HG03432 (cell line): ENCODE results near the gene OR14A16.
A peak's percentile ranks its signal among the peaks of the same experiment; 100 is the strongest.

Source experiments
- ATAC-seq: cut with Tn5 transposase; IDR thresholded peaks from one replicate; pipeline ENCODE4 v1.9.1; 2021; ENCODE audit warnings: mild to moderate bottlenecking, moderate library complexity; ENCODE audit not compliant: unreplicated experiment

OR14A16 gene

GRCh38 chr1:247824023-247824422 is at the start of gene OR14A16:
TSS of gene OR14A16 (minus strand) at chr1:247824119. CDS start at chr1:247815729, 8,390 bp downstream.
- no peak for ATAC-seq

GRCh38 chr1:247865416-247865815 is 41.5 kb upstream of the OR14A16 start:
- no peak for ATAC-seq

GRCh38 chr1:247864644-247865043 is 40.7 kb upstream of the OR14A16 start:
- ATAC-seq, result no peak

- no peak for ATAC-seq
Measured at GRCh38 chr1:247862756-247863155, 38.8 kb upstream of the OR14A16 start.

GRCh38 chr1:247857985-247858619 is 34.2 kb upstream of the OR14A16 start:
- ATAC-seq, result peak; percentile 4

GRCh38 chr1:247857069-247857984 is 33.4 kb upstream of the OR14A16 start, which contains the start of gene TRIM58:
TSS of gene TRIM58 (plus strand) at chr1:247857187. CDS start at chr1:247857247, 60 bp downstream.
- ATAC-seq, result peak; percentile 63

- no peak for ATAC-seq
Measured at GRCh38 chr1:247855911-247856310, 32.0 kb upstream of the OR14A16 start.

- ATAC-seq, result no peak
Measured at GRCh38 chr1:247854899-247855545, 31.1 kb upstream of the OR14A16 start.

- ATAC-seq, result no peak
Measured at GRCh38 chr1:247849616-247850015, 25.7 kb upstream of the OR14A16 start.

GRCh38 chr1:247848346-247848745 is 24.4 kb upstream of the OR14A16 start:
- no peak for ATAC-seq

- no peak for ATAC-seq
Measured at GRCh38 chr1:247845693-247846017, 21.7 kb upstream of the OR14A16 start.

- ATAC-seq, result no peak
Measured at GRCh38 chr1:247845011-247845692, 21.2 kb upstream of the OR14A16 start.

GRCh38 chr1:247843411-247843810 is 19.5 kb upstream of the OR14A16 start:
- ATAC-seq, result no peak

- no peak for ATAC-seq
Measured at GRCh38 chr1:247841796-247842195, 17.9 kb upstream of the OR14A16 start, which contains the start of gene OR11L1. TSS of gene OR11L1 (minus strand) at chr1:247841896. CDS start at chr1:247841896, 0 bp downstream.

GRCh38 chr1:247840818-247841217 is 16.9 kb upstream of the OR14A16 start:
- ATAC-seq, result no peak

- ATAC-seq, result no peak
Measured at GRCh38 chr1:247833601-247834000, 9.7 kb upstream of the OR14A16 start.

- no peak for ATAC-seq
Measured at GRCh38 chr1:247829656-247830055, 5.7 kb upstream of the OR14A16 start.

GRCh38 chr1:247825362-247825761 is 1.4 kb upstream of the OR14A16 start:
- ATAC-seq, result no peak

- no peak for ATAC-seq
Measured at GRCh38 chr1:247822060-247822459, 1.9 kb downstream of the OR14A16 start.

GRCh38 chr1:247812637-247813036 is 11.3 kb downstream of the OR14A16 start:
- no peak for ATAC-seq

GRCh38 chr1:247797518-247797917 is 26.4 kb downstream of the OR14A16 start:
- no peak for ATAC-seq
